ENCODE results near the gene FAM20C.

DNA sequence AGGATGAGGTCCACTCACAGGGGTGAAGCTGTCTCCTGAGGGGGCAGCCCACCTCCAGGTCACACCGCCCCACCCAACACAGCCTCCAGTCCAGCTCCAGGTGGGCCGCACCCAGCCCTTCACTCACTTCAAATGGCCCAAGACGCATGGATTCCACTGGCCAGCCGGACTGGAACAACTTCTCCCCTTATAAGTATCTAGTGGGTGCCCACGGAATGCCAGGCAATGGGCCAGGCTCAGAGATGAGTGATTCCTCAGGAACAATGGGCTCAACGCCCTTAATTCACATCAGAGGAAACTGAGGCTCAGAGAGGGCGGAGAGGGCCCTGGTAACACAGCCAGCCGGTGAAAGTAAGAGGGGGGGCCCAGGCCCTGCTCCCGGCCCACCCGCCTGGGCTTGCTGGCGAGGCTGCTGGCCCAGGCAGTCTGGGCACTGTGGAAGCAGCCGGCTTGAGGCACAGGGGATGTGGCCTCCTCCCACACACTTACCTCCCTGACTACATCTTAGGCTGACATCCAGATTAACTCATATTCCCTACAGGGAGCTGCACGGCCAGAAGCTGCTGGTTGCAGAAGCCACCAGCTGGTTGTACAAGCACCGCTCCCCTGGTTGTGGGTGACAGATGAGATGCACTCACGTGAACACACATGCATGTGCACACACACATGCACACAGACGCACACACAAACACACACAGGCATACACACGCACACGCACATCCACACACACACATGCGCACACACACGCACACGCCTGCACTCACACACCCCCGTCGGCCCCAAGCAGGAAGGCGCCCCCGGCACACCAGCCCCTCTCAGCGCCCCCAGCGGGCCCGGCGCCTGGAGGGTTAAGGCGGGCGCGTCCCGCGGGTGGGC is 1.0 kb upstream of the FAM20C start:
- TF ChIP-seq, protein P1, sequence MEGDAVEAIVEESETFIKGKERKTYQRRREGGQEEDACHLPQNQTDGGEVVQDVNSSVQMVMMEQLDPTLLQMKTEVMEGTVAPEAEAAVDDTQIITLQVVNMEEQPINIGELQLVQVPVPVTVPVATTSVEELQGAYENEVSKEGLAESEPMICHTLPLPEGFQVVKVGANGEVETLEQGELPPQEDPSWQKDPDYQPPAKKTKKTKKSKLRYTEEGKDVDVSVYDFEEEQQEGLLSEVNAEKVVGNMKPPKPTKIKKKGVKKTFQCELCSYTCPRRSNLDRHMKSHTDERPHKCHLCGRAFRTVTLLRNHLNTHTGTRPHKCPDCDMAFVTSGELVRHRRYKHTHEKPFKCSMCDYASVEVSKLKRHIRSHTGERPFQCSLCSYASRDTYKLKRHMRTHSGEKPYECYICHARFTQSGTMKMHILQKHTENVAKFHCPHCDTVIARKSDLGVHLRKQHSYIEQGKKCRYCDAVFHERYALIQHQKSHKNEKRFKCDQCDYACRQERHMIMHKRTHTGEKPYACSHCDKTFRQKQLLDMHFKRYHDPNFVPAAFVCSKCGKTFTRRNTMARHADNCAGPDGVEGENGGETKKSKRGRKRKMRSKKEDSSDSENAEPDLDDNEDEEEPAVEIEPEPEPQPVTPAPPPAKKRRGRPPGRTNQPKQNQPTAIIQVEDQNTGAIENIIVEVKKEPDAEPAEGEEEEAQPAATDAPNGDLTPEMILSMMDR (IDR thresholded peaks at IDR 0.05) = no peak
- TF ChIP-seq EP300 (IDR thresholded peaks at IDR 0.05) = no peak

Measured in suprapubic skin (tissue), 3 donors.